CD4-positive, alpha-beta T cell treated with Interleukin-4 for 4 hours (primary cell): ENCODE data around the gene FYB2.

Experiments
- DNase-seq: peaks from one replicate; pipeline ENCODE4 v3.0.0-alpha.2; 2020

Gene FYB2

DNA sequence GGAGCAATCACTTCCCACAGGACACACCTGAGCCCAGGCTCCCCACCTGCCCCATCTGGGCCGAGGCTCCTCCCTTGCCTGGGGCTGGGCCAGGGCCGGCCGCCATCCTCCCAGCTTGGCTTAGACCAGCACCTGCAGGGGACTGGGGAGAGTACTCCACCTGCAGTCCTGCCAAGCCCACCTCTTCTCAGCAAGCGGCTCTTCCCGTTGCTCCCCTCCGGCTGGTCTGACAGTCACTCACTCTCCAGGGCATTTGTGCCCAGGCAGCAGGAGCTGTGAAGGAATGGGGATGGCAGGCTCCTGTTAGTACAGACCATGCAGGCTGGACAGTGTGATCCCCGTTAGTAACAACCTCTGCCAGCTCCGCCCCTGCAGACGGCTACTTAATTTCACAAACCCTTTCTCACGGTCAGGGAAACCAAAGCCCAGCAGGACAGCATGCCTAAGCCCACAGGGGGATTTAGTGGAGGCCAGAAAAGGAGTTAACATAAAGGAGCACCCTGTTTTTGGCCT lies at the start of gene FYB2:
Gene FYB2 (minus strand): TSS at position 18 of the 513 bp plus-strand sequence. CDS start 114 bp downstream, outside the sequence.
- no peak for DNase-seq

DNA sequence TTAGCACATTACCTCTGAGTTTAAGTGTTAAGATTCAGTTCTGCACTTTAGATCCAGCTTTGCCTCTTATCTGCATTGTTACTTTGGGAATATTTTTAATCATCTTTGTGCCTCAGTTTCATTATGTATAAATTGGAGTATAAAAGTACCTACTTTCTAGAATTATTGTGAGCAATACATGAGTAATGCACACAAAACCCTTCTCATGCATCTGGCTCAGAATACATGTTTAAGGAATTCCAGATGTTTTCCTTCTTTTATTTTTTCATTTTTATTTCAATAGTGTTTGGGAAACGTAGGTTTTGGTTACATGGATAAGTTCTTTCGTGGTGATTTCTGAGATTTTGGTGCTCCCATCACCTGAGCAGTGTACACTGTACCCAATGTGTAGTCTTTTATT lies 49.6 kb upstream of the FYB2 start:
- no peak for DNase-seq

DNA sequence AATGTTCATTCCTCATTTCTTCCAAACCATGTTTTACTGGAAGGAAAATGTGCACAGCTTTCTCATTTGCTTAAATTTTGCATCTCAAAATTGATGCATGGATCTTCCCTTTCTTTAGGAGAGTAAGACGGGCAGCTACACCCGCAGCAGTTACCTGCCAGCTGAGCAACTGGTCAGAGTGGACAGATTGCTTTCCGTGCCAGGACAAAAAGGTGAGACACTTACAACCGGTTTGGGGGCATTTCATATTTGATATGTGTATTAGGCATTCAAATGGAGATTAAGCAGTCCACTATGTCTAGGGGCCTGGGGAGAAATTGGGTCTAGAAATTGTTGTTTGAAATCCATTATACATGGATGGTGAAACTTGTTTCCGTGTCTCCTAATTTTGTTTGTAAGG lies 48.3 kb upstream of the FYB2 start:
- no peak for DNase-seq

DNA sequence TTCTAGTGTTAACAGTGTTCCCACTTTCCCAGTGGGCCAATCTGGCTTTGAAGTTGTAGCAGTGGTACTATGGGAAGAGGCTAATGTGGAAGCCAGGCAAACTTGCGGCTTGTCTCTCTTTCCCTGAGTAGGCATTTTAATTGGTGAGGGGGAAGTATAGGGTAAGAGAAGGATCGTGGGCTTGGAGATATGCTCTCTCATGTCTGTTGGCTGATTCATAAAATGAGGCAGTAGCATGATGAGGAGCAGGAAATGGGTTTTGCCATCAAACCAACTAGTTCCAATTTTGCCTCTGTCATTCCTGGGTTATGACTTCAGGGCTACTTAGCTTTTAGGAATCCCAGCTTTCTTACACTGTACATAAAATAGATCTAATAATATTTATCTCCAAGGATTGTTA lies 47.5 kb upstream of the FYB2 start:
- no peak for DNase-seq

- no peak for DNase-seq
These were observed 45.2 kb upstream of the FYB2 start for GRCh38 chr1:56864430-56864829.

- DNase-seq = no peak
These were observed 44.2 kb upstream of the FYB2 start for GRCh38 chr1:56863265-56863992.

GRCh38 chr1:56859287-56859686 lies 40.1 kb upstream of the FYB2 start:
- DNase-seq = no peak

DNA sequence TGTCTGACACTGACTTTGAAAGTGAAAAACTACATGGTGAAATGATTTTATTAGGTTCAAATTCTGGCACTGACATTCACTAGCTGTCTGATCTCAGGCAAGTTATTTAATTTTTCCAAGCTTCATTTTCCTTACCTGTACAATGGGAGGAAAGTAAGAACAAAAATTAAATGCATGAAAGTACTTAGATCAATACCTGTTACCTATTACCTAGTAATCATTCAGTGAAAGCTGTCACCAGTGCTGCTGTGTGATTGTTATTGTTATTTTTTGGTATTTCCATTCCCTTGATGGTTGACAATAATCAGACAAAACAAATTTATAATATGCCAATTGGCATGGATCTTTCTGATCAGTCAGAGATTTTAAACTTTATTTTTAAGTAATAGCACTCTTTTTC lies 37.0 kb upstream of the FYB2 start:
- DNase-seq = no peak

DNA sequence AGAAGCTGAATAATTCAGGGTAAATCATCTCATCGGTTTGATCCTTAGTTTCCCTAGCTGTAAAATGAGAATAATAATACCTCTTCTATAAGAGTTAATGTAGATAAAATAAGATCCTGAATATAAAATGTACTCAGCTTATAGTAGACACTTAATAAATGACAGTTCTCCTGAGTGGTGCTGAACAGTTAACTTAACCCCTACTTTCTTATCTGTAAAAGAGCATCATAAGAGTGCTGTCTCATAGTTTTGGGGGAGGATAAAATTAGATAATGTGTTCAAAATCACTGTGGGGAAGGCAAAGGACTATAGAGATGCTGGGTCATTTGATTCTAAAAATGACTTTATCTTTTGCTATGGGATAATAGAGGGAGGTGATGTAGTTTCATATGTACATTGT lies 36.0 kb upstream of the FYB2 start:
- DNase-seq = no peak

GRCh38 chr1:56854521-56855099 lies 35.4 kb upstream of the FYB2 start, which contains the start of gene C8A:
Gene C8A, plus strand, starts transcription at chr1:56854797. Its CDS starts 105 bp downstream, at chr1:56854902.
- no peak for DNase-seq

DNA sequence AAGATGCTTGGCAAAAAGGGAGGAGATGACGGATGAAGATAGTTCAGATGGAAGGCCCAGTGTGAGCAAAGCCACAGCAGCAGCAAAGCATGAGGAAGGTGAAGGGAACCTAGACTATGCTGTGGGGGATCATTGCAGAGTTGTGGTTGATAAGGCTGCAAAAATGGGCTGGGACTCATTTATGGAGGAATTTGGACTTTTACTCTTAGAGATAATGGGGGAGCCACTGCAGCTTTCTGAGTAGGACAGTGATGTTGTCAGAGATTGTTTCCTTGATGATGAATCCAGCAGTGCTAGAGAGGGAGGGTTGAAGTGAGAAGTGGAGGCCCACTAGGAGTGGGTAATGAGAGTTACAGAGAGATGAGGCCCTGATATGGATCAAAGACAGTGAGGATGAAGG lies 33.3 kb upstream of the FYB2 start:
- DNase-seq = no peak

DNA sequence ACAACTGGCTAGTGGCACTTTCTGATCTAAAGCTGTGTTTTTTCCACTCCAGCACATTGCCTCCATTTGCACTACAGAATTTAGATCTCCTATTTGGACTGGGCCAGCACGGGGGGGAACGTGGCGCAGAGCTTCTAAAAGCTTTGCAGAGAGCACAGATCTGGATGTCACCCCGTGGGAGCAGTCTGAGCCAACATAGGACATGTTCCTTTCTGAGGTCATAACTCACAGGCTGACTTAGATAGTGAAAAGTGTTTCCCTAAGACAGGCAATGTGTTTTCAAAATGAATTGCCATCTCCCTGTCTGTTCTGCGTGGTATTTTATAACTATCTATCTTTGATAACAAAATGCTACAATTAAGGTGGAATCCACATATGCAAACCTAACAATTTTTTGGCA lies 31.7 kb upstream of the FYB2 start:
- no peak for DNase-seq

DNA sequence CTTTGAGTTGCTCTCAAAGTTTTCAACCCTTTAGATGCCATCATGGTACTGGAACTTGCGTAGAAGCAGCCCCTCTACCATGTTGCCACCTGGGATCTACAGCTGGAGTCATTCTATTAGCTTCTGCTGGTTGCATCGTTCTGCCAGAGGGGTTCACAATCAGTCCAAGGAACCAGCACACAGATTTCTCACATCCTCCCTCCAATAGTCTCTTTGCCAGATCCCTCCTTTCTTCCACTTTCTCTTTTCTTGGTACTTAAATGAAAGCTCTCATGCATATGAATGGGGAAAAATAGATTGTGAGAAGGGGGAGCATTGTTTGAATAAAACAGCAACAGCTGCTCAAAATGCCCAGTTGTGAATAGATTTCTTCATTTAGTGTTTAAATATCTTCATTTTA lies 31.2 kb upstream of the FYB2 start:
- DNase-seq = no peak

DNA sequence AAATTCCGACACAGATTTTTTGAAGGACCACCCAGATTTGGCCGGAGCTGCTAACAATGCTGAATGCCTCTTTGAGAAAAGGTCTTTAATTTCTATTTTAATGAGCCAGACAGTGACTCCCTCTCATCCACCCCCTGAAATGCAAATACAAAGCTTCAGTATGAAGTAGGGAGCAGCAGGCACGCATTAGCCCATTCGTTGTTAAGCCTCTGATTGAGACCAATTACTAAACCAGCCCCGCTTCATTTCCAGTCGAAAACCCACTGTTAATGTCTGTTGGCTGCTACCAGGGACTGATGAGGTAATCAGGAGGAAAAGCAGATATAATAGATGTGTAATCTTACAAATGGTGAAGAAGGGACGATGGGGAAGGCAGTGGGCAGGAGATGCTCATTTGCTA lies 30.5 kb upstream of the FYB2 start:
- no peak for DNase-seq

DNA sequence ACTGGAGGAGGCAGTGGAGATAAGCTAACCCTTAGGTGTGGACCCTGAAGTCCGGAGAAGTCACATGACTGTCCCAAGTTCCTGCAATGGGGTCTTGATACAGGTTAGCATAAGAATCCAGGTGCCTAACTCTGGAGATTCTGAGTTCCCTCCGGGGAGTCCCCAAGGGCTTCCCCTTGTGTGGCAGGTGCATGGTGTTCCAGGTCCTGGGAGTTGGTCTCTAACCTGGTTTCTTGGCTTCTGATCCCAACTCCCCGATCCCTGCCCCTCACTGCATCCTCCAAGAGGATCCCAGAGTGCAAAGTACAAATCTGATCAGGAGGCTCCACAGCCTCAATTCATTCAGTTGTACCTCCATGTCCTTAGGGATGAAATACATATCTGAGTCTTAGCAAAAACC lies 26.1 kb upstream of the FYB2 start:
- no peak for DNase-seq

GRCh38 chr1:56844545-56845136 lies 25.4 kb upstream of the FYB2 start:
- no peak for DNase-seq

GRCh38 chr1:56843544-56843943 lies 24.3 kb upstream of the FYB2 start:
- no peak for DNase-seq

GRCh38 chr1:56838759-56839158 lies 19.6 kb upstream of the FYB2 start:
- DNase-seq = no peak

DNA sequence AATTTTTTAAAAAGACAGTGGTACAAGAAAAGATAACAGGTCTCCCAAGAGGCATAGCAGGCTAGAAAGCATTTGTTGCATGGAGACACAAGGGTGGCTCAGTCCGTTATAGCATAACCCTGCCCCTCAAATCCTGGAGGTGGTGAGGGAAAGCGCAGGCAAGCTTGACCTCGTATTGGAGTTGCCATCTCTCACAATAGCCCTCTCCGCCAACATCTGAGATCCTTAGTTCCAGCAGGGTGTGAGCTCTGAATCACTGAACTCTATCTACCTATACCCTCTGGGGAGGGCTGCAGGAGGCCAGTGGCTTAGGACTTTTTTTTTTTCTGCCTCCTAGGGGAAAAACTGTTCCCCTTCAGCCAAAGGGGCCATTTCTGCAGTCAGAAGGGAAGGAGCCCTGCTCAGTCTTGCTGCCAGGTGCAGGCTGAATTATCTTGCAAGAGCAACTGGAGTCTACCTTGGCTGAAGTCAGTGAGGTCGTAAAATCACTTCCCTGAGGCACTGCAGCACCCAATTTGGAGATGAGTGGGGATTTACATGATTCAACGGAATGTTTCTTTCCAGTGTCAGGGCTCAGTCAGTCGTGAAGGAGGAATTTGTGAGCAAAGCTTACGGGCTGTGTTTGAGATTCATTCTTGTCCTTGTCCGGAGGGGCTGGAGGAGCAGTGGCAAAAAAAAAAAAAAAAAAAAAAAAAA lies 18.2 kb upstream of the FYB2 start:
- DNase-seq = no peak

DNA sequence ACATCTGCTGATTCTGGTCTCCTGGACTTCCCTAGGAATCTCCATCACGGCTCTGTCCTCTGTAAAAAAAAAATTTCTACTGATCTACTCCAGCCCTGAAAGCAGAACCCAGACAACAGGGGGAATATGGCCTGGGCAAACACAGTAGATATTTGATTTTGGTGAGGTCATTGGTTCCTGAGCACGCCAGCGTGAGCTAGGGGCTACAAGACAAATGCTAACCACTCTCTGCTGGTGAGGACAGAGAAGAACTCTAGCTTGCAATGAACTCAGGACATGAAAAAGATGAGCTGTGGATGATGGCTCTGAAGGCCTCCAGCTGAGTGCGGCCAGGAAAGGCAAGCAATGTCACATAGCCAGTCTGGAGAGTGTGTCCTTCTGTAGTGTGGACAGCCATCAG lies 17.2 kb upstream of the FYB2 start:
- DNase-seq = no peak

GRCh38 chr1:56835657-56836056 lies 16.5 kb upstream of the FYB2 start:
- no peak for DNase-seq

- DNase-seq = no peak
These were observed 15.1 kb upstream of the FYB2 start for GRCh38 chr1:56834137-56834900.

GRCh38 chr1:56833088-56833487 lies 13.9 kb upstream of the FYB2 start:
- DNase-seq = no peak
